Nephron (organoid): Measurements from ENCODE around the gene STK17A.

Experiments used
- H3K27ac Mint-ChIP-seq, 3 experiments: 2 replicates each; pipeline ENCODE4 v1.8.0; 2020; ENCODE audit warnings: mixed read lengths in 3 of 3, mild to moderate bottlenecking in 2 of 3, moderate library complexity in 1 of 3
- H3K27me3 Mint-ChIP-seq: 2 replicates; pipeline ENCODE4 v1.8.0; 2021; ENCODE audit warnings: low read depth, mild to moderate bottlenecking, moderate library complexity, mixed read lengths
- H3K36me3 Mint-ChIP-seq: 2 replicates; pipeline ENCODE4 v1.8.0; 2020; ENCODE audit warnings: low read depth, mixed read lengths
- H3K4me1 Mint-ChIP-seq: 2 replicates; pipeline ENCODE4 v1.8.0; 2020; ENCODE audit warnings: mixed read lengths
- H3K4me3 Mint-ChIP-seq, 3 experiments: 2 replicates each; pipeline ENCODE4 v1.8.0; 2020; ENCODE audit warnings: mild to moderate bottlenecking in 3 of 3, mixed read lengths in 3 of 3, moderate library complexity in 2 of 3
- H3K9me3 Mint-ChIP-seq: 2 replicates; pipeline ENCODE4 v1.8.0; 2020; ENCODE audit warnings: mixed read lengths
- CTCF ChIP-seq, 3 experiments: fragments of 200-600 bp; sonication (generic); IDR thresholded peaks; one replicate each; pipeline ENCODE4 v1.5.0; 2021; ENCODE audit warnings: antibody characterized with exemption in 3 of 3; ENCODE audit not compliant: unreplicated experiment in 3 of 3

The STK17A gene

DNA sequence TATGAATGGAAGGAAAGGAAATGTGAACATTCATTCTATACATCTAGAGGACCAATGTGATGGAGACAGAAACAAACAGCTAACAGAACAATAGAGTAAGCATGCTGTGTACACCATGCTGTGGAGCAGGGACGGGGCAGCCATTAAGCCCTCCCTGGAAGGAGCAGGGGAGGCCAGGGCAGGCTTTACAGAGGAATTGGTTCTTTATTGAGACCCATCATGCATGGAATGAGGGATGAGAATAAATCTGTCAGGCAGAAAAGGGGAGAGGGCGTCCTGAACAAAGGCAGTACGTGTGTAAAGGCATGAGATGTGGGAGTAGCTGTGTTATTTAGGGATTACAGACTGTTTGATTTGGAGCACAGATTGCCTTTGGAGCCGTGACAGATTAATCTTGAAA lies 35.2 kb downstream of the STK17A start:
- no peak for TF ChIP-seq CTCF (IDR thresholded peaks at IDR 0.05; ENCODE audit: unreplicated experiment in 3 of 3)
- H3K4me3 Mint-ChIP-seq: no peak overlapping the region
- peaks cover 28% of the 10 kb centered on the region for H3K36me3 Mint-ChIP-seq
- H3K4me1 Mint-ChIP-seq: no peaks in the 10 kb centered on the region
- no peak overlapping the region for H3K27ac Mint-ChIP-seq
- no peaks in the 10 kb centered on the region for H3K27me3 Mint-ChIP-seq
- no peaks in the 10 kb centered on the region for H3K9me3 Mint-ChIP-seq

GRCh38 chr7:43619213-43620012 lies 36.5 kb downstream of the STK17A start:
- no peaks in the 10 kb centered on the region for H3K9me3 Mint-ChIP-seq
- H3K27me3 Mint-ChIP-seq: no peaks in the 10 kb centered on the region
- H3K36me3 Mint-ChIP-seq: peaks cover 29% of the 10 kb centered on the region
- no peak overlapping the region for H3K4me3 Mint-ChIP-seq
- TF ChIP-seq CTCF (IDR thresholded peaks at IDR 0.05; ENCODE audit: unreplicated experiment in 3 of 3): no peak
- no peaks in the 10 kb centered on the region for H3K4me1 Mint-ChIP-seq
- no peak overlapping the region for H3K27ac Mint-ChIP-seq

DNA sequence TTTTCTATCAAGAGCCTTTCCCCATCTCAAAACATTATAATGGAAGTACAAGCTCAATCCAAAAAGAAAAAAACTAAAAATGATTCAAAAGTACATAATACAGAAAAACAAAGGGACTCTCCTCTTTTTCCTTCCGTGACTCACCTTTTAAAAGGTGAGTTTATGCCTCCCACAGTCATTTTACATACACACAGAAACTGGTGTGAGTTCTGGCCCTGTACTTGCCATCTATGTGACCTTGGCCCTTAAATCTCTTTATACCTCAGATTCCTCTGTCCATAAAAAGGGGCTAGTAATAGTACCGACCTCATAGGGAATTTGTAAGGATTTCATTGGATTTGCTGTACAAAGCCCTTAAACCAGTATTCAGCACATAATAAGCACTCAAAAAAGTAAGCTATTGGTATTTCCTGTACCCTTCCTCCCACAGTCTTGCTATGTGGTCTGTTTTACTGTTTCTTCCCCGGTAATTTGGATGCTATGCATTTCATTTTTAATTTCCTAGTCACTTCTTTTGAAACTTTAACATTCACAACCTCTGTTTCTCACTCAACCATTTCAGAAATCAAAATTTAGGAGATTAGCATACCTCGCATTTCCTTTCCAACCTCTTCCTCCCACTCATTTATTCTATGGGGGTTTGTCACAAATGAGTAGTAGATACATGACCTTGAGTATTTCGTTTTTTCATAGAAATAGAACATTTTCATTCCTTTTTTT lies 39.0 kb downstream of the STK17A start:
- TF ChIP-seq CTCF (IDR thresholded peaks at IDR 0.05; ENCODE audit: unreplicated experiment in 3 of 3): no peak
- Mint-ChIP-seq H3K9me3 (no peaks in the 10 kb centered on the region), H3K36me3 (peaks cover 30% of the 10 kb centered on the region), H3K4me1 (no peaks in the 10 kb centered on the region), H3K27ac (peak overlapping the region in 1 of 3 experiments; percentile 5), H3K27me3 (no peaks in the 10 kb centered on the region), H3K4me3 (no peak overlapping the region)

- Mint-ChIP-seq H3K4me3 (no peak overlapping the region), H3K27me3 (no peaks in the 10 kb centered on the region), H3K27ac (no peak overlapping the region), H3K36me3 (peaks cover 45% of the 10 kb centered on the region), H3K4me1 (peaks cover 2% of the 10 kb centered on the region), H3K9me3 (no peaks in the 10 kb centered on the region)
- TF ChIP-seq CTCF (IDR thresholded peaks at IDR 0.05; ENCODE audit: unreplicated experiment in 3 of 3): no peak
Observed at GRCh38 chr7:43624156-43624555, 41.2 kb downstream of the STK17A start.

DNA sequence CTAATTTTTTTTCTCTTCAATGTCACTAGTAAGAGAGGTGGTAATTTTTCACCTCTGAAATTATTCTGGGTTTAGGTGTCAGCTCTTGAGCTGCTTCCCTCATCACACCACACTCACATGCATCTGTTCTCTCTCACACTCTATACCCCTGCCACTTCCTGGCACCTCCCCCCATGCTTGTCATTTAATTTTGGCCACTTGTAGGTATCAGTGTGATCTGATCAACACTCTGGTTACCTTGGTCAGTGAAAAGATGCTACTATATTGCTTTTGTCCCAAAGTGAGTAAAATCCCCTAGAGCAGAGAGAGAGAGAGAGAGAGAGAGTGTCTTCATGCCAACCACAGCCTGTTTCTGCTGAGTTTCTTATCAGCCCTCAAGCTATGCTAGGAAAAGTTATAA lies 42.5 kb downstream of the STK17A start:
- peaks cover 50% of the 10 kb centered on the region for H3K36me3 Mint-ChIP-seq
- TF ChIP-seq CTCF (IDR thresholded peaks at IDR 0.05; ENCODE audit: unreplicated experiment in 3 of 3): no peak

More for the DNA sequence above, 42.5 kb downstream of the STK17A start:
- peaks cover 5% of the 10 kb centered on the region for H3K4me1 Mint-ChIP-seq
- H3K27me3 Mint-ChIP-seq: no peaks in the 10 kb centered on the region
- no peak overlapping the region for H3K27ac Mint-ChIP-seq
- H3K9me3 Mint-ChIP-seq: no peaks in the 10 kb centered on the region
- H3K4me3 Mint-ChIP-seq: no peak overlapping the region
